Suprapubic skin (tissue), 4 donors: ENCODE results near the gene MYADML2.

Experiments
- EP300 ChIP-seq: sonication (generic); formaldehyde crosslinking; IDR thresholded peaks from one replicate; pipeline ENCODE4 v1.6.1; 2017; ENCODE audit warnings: antibody characterized with exemption
- POLR2AphosphoS5 ChIP-seq, 3 donors: sonication (generic); formaldehyde crosslinking; IDR thresholded peaks; one replicate each; pipeline ENCODE4 v1.6.1; 2017; ENCODE audit warnings: antibody characterized with exemption in 3 of 3

DNA sequence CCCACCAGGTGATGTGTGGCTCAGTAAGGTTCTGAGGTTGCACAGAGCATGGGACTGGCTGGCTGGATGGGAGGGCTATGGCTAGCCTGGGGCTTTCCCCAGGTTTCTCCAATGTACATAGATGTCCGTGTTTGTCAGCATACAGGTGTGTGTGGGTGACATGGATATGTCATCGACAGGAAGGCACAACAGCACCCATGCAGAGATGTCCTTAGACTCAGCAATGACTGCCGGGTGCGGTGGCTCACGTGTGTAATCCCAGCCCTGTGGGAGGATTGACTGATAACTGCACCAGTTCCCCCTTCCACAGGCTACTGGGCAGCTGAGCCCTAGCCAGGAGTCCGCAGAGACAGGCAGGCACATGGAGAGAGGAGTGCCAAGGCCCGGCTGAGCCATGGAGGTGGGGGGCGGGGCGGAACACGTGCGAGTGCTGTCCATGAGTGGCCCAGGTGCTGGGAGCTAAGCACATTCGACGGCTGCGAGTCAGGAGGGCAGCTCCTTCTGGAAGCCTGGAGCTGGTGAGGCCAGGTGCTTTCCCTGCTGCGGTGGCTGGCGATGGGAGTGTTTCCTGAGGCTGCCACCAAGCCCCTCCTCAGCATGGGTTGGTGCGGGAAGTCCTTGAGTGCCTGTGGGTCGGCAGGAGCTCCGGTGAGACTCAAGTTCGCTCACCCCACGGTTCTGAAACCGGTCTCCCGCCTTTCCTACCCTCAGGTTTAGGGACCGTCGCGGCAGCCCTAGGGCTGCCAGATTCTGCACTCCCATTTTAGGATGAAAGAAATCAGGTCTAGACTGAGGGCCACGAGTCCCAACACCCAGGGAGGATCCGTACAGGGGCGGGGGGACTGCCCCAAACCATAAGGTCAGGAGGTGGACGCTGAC lies 29.5 kb upstream of the MYADML2 start:
- TF ChIP-seq EP300 (no peak), POLR2AphosphoS5 (IDR thresholded peaks at IDR 0.05) (no peak)
